Measurements from ENCODE around the gene COX7C. TPM values are rescaled to one million over a fixed set of nuclear protein-coding genes. Genes with fewer than 3 reads are reported as not detected.

The COX7C gene
- total RNA-seq, 1 experiment from 2014 or later, result 1,292 TPM

DNA sequence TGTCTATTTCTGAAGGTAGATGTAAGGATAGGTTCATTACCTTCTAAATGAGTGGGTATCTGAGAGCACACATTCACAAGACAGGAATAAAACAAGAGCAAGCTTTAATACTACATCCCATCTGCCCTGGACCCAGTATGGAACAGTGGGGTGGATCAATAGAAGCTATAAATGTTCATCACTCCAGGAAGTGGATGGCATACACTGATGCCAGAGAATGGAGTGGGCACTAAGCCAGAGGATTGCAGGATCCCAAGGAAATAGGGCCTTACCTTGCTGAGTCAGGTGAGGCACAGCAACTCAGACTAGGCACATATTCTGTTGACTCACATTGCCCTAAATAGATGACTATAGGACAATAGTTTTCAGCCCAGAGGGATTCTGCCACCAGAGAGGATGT is 21.3 kb upstream of the COX7C start:
- H3K14ac ChIP-seq (ENCODE audit: insufficient read depth, low read length), result no peak overlapping the region
- no peak overlapping the region for H4K91ac ChIP-seq (ENCODE audit: insufficient read length, low read depth, low read length)
- peaks cover 0 to 2% (median 0%) of the 10 kb centered on the region in 3 experiments; a peak in 1 of 7 replicates for H3K36me3 Mint-ChIP-seq (ENCODE audit: insufficient read depth in 1 of 3, low read depth in 3 of 3)
- no peak overlapping the region for H4K5ac ChIP-seq (ENCODE audit: insufficient read length, low read depth, low read length)
- peaks cover 0 to 3% of the 10 kb centered on the region in 2 experiments; a peak in 1 of 5 replicates for H3K9me3 Mint-ChIP-seq
- no peaks in the 10 kb centered on the region for H4K20me1 ChIP-seq (ENCODE audit: control insufficient read depth, insufficient read depth, insufficient read length)
- H2BK12ac ChIP-seq (ENCODE audit: insufficient read length, low read depth, low read length), result no peak overlapping the region
- no peak overlapping the region for H3K9ac ChIP-seq (ENCODE audit: extremely low read depth, insufficient read length, low read length)
- H3K23ac ChIP-seq (ENCODE audit: insufficient read length, low read depth, low read length), result no peak overlapping the region
- H3K9me3 ChIP-seq (ENCODE audit: control insufficient read depth, low read depth, low read length), result no peaks in the 10 kb centered on the region
- no peak overlapping the region for H3K4me3 Mint-ChIP-seq
- H3K27ac Mint-ChIP-seq, result no peak overlapping the region
- no peaks in the 10 kb centered on the region for H3K27me3 ChIP-seq (ENCODE audit: insufficient read depth, low read length)
- H2BK15ac ChIP-seq (ENCODE audit: low read depth, low read length), result no peak overlapping the region
- peaks cover 23% of the 10 kb centered on the region in 2 experiments for H3K4me1 Mint-ChIP-seq
- no peaks in the 10 kb centered on the region for H3K4me1 ChIP-seq (ENCODE audit: insufficient read depth, low read length)
- H3K18ac ChIP-seq (ENCODE audit: insufficient read length, low read depth, low read length), result no peak overlapping the region
- no peak overlapping the region for H3K4ac ChIP-seq (ENCODE audit: low read depth, low read length)
- no peak overlapping the region for H2BK120ac ChIP-seq (ENCODE audit: low read depth, low read length, poor library complexity, severe bottlenecking)
- no peaks in the 10 kb centered on the region for H3K79me1 ChIP-seq (ENCODE audit: insufficient read depth, low read depth, low read length, poor library complexity, severe bottlenecking)
- H3K23me2 ChIP-seq (ENCODE audit: insufficient read length, low read depth, low read length, poor library complexity, severe bottlenecking), result no peaks in the 10 kb centered on the region
- H3K56ac ChIP-seq (ENCODE audit: insufficient read length, low read depth, low read length), result no peak overlapping the region
- no peak overlapping the region for H3K27ac ChIP-seq (ENCODE audit: insufficient read length, low read depth, low read length)
- H3K79me2 ChIP-seq (ENCODE audit: insufficient read depth, low read length), result no peaks in the 10 kb centered on the region
- no peak overlapping the region for H2AFZ ChIP-seq (ENCODE audit: low read length)
- no peak overlapping the region for H2AK5ac ChIP-seq (ENCODE audit: insufficient read length, low read length)
- no peak for DNase-seq
- no peak overlapping the region for H3K4me2 ChIP-seq (ENCODE audit: insufficient read depth, insufficient read length, low read length)
- no peak overlapping the region for H2BK20ac ChIP-seq (ENCODE audit: low read depth, low read length, poor library complexity, severe bottlenecking)
- H3K27me3 Mint-ChIP-seq (ENCODE audit: low read depth), result no peaks in the 10 kb centered on the region
- H3T11ph ChIP-seq (ENCODE audit: low read length), result no peak overlapping the region
- H4K8ac ChIP-seq (replicated peaks; ENCODE audit: insufficient read length, low read depth, low read length), result no peak overlapping the region
- H2BK5ac ChIP-seq (ENCODE audit: insufficient read length, low read length), result no peak overlapping the region
- TF ChIP-seq, protein P1, sequence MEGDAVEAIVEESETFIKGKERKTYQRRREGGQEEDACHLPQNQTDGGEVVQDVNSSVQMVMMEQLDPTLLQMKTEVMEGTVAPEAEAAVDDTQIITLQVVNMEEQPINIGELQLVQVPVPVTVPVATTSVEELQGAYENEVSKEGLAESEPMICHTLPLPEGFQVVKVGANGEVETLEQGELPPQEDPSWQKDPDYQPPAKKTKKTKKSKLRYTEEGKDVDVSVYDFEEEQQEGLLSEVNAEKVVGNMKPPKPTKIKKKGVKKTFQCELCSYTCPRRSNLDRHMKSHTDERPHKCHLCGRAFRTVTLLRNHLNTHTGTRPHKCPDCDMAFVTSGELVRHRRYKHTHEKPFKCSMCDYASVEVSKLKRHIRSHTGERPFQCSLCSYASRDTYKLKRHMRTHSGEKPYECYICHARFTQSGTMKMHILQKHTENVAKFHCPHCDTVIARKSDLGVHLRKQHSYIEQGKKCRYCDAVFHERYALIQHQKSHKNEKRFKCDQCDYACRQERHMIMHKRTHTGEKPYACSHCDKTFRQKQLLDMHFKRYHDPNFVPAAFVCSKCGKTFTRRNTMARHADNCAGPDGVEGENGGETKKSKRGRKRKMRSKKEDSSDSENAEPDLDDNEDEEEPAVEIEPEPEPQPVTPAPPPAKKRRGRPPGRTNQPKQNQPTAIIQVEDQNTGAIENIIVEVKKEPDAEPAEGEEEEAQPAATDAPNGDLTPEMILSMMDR (conservative IDR thresholded peaks at IDR 0.05), result no peak

All from H9 (cell line).